Panc1 (cell line): ENCODE results near the gene ABLIM2. TPM values are rescaled to one million over a fixed set of nuclear protein-coding genes. Genes with fewer than 3 reads are reported as not detected.

Source experiments
- ATAC-seq: fragments of 200-7000 bp; cut with Tn5 transposase; 2 replicates; pipeline ENCODE4 v1.9.1; 2020; ENCODE audit warnings: mild to moderate bottlenecking, moderate library complexity
- BruUV-seq: library from RNA; stranded (reverse); fragments of 400-500 nt; replicated peaks from 2 replicates; lab custom pipeline; 2021; lab: Mats Ljungman, UMichigan
- CTCF ChIA-PET: fragments of 300-600 bp; sonication (Branson Sonifier 250); formaldehyde crosslinking; loops from one replicate; lab custom pipeline; 2022; ENCODE audit warnings: antibody characterized with exemption; lab: Charles Lee
- POLR2A ChIA-PET: fragments of 300-600 bp; sonication (Branson Sonifier 250); formaldehyde crosslinking; loops from one replicate; lab custom pipeline; 2022; ENCODE audit warnings: antibody characterized with exemption; lab: Charles Lee
- DNase-seq: peaks from one replicate; pipeline ENCODE4 v3.0.0-alpha.2; 2010; ENCODE audit warnings: low read depth, low spot score
- H3K27ac ChIP-seq: 2 replicates; pipeline ENCODE4 v1.5.1; 2011; ENCODE audit warnings: mild to moderate bottlenecking, low read length, inconsistent platforms
- H3K27me3 ChIP-seq: fragments of 200-500 bp; sonication (Bioruptor generic); 2 replicates; pipeline ENCODE4 v1.6.0; 2014; ENCODE audit warnings: low read length, inconsistent platforms; ENCODE audit not compliant: control insufficient read depth, insufficient read depth
- H3K36me3 ChIP-seq: fragments of 200-500 bp; sonication (Bioruptor generic); 2 replicates; pipeline ENCODE4 v1.5.1; 2014; ENCODE audit warnings: inconsistent platforms, mild to moderate bottlenecking, low read length, moderate library complexity; ENCODE audit not compliant: control insufficient read depth, insufficient read depth
- H3K4me1 ChIP-seq: 2 replicates; pipeline ENCODE4 v1.5.1; 2011; ENCODE audit warnings: inconsistent platforms, mild to moderate bottlenecking, low read length, moderate library complexity; ENCODE audit not compliant: control insufficient read depth, insufficient read depth
- H3K4me3 ChIP-seq, 2 experiments: 2 replicates each; pipeline ENCODE4 v1.5.1; 2011 to 2012; ENCODE audit warnings: low read depth in 2 of 2, low read length in 2 of 2, mild to moderate bottlenecking in 2 of 2, inconsistent platforms in 1 of 2, moderate library complexity in 1 of 2
- H3K9me3 ChIP-seq: fragments of 200-500 bp; sonication (Bioruptor generic); 2 replicates; pipeline ENCODE4 v1.5.1; 2014; ENCODE audit warnings: low read depth, mild to moderate bottlenecking, inconsistent platforms, low read length, moderate library complexity; ENCODE audit not compliant: control insufficient read depth, insufficient read depth
- POLR2AphosphoS5 ChIP-seq: IDR thresholded peaks from 2 replicates; pipeline ENCODE4 v1.6.1; 2012; ENCODE audit warnings: mild to moderate bottlenecking, low read depth, low read length, moderate library complexity
- SIN3A ChIP-seq: IDR thresholded peaks from 2 replicates; pipeline ENCODE4 v1.6.1; 2012; ENCODE audit warnings: low read depth, mild to moderate bottlenecking, low read length, moderate library complexity, borderline replicate concordance; ENCODE audit not compliant: insufficient read depth
- TCF7L2 ChIP-seq: IDR thresholded peaks from 2 replicates; pipeline ENCODE4 v1.6.1; 2011; ENCODE audit warnings: mild to moderate bottlenecking, low read depth, low read length, inconsistent platforms
- in situ Hi-C: cut with HindIII; loops from 2 replicates; pipeline ENCODE4 v1.10.0; 2016; ENCODE audit warnings: low sequenced_read_pairs, low pct_unique_long_range_greater_than_20kb
- intact Hi-C: fragments of 100-400 bp; cut with micrococcal nuclease; formaldehyde crosslinking; loops from one replicate; pipeline ENCODE4 v1.10.0; 2022; ENCODE audit not compliant: unreplicated experiment
- total RNA-seq: library from RNA; stranded (reverse); gene quantifications from one replicate; pipeline ENCODE4 v1.2.1, GENCODE V29; 2021; ENCODE audit not compliant: unreplicated experiment
- TF ChIP-seq, protein P1 (sequence below), 2 experiments: IDR thresholded peaks; 2 replicates each; pipeline ENCODE4 v1.6.1; 2011 to 2012; ENCODE audit warnings: low read depth in 2 of 2, control low read depth in 1 of 2, low read length in 1 of 2, mild to moderate bottlenecking in 1 of 2, moderate library complexity in 1 of 2; ENCODE audit not compliant: insufficient read depth in 1 of 2
- TF ChIP-seq, protein P2 (sequence below): fragments of 450-650 bp; IDR thresholded peaks from 2 replicates; pipeline ENCODE4 v1.5.1; 2017; ENCODE audit warnings: mild to moderate bottlenecking

The ABLIM2 gene
- total RNA-seq, 1 experiment from 2014 or later: 0.64 TPM

DNA sequence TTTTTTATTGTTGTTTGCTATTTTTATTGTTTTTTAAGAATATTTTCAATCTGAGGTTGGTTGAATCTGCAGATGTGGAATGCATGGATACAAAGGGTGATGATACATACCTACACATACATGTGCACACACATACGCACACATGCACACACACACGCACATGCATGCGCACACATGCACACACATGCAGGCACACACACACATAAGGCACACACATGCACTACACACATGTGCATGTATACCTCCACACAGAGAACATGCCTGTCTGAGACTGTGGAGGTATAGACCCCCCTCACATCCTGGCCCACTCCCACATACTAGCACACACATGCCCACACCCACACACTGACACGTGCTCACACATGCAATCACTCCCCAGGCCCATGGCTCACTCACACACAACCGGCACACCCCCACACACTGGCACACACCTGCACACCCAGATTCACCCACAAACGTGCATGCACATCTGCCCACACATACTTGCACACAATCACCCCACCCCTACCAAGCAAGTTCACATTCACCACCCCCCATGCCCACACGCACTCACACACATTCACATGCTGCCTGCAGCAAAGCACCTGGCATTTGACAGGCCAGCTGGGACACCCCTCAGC, 121.4 kb downstream of the ABLIM2 start:
- intact Hi-C loops: no loop called here
- ChIA-PET CTCF (no interaction called here), POLR2A (no interaction called here)

DNA sequence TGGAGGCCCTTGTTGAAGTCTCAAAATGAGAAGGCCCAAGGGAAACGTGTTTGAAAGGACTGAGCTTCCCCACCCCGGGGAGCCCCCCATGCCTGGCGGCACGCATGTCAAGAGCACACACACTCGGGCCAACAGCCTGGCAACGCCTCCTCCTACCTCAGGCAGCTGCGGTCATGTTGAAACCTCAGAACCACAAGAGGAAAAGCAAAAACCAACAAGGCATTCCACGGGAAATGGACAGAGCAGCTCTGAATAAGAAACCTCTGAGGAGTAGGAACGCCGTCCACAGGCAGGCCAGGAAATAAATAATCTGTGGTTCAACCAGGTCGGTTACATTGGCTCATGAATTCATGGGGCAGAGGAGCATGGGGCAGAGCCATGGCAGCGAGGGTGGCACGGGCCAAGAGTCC, 123.2 kb downstream of the ABLIM2 start:
- CTCF ChIA-PET: no interaction called here
- Histone ChIP-seq H3K27me3 (no peaks in the 10 kb centered on the region), H3K4me3 (no peak overlapping the region), H3K4me1 (no peaks in the 10 kb centered on the region; the same call in 1 of the 2 replicates), H3K27ac (no peak overlapping the region), H3K36me3 (no peaks in the 10 kb centered on the region), H3K9me3 (no peaks in the 10 kb centered on the region)
- no TSS peak for BruUV-seq
- in situ Hi-C loops (no loop called here), intact Hi-C loops (no loop called here)
- POLR2A ChIA-PET: no interaction called here
- DNase-seq (no peak), ATAC-seq (no peak)
- TF ChIP-seq, protein P1, sequence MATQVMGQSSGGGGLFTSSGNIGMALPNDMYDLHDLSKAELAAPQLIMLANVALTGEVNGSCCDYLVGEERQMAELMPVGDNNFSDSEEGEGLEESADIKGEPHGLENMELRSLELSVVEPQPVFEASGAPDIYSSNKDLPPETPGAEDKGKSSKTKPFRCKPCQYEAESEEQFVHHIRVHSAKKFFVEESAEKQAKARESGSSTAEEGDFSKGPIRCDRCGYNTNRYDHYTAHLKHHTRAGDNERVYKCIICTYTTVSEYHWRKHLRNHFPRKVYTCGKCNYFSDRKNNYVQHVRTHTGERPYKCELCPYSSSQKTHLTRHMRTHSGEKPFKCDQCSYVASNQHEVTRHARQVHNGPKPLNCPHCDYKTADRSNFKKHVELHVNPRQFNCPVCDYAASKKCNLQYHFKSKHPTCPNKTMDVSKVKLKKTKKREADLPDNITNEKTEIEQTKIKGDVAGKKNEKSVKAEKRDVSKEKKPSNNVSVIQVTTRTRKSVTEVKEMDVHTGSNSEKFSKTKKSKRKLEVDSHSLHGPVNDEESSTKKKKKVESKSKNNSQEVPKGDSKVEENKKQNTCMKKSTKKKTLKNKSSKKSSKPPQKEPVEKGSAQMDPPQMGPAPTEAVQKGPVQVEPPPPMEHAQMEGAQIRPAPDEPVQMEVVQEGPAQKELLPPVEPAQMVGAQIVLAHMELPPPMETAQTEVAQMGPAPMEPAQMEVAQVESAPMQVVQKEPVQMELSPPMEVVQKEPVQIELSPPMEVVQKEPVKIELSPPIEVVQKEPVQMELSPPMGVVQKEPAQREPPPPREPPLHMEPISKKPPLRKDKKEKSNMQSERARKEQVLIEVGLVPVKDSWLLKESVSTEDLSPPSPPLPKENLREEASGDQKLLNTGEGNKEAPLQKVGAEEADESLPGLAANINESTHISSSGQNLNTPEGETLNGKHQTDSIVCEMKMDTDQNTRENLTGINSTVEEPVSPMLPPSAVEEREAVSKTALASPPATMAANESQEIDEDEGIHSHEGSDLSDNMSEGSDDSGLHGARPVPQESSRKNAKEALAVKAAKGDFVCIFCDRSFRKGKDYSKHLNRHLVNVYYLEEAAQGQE (IDR thresholded peaks at IDR 0.05; ENCODE audit: insufficient read depth in 1 of 2, low read depth in 2 of 2, low read length in 1 of 2): no peak
- TF ChIP-seq, protein P2, sequence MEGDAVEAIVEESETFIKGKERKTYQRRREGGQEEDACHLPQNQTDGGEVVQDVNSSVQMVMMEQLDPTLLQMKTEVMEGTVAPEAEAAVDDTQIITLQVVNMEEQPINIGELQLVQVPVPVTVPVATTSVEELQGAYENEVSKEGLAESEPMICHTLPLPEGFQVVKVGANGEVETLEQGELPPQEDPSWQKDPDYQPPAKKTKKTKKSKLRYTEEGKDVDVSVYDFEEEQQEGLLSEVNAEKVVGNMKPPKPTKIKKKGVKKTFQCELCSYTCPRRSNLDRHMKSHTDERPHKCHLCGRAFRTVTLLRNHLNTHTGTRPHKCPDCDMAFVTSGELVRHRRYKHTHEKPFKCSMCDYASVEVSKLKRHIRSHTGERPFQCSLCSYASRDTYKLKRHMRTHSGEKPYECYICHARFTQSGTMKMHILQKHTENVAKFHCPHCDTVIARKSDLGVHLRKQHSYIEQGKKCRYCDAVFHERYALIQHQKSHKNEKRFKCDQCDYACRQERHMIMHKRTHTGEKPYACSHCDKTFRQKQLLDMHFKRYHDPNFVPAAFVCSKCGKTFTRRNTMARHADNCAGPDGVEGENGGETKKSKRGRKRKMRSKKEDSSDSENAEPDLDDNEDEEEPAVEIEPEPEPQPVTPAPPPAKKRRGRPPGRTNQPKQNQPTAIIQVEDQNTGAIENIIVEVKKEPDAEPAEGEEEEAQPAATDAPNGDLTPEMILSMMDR: no peak
- TF ChIP-seq TCF7L2: no peak
- TF ChIP-seq POLR2AphosphoS5: no peak
- no peak for TF ChIP-seq SIN3A

More for the DNA sequence above, 121.4 kb downstream of the ABLIM2 start:
- in situ Hi-C loops: no loop called here
- Histone ChIP-seq H3K9me3 (no peaks in the 10 kb centered on the region), H3K27ac (no peak overlapping the region), H3K36me3 (no peaks in the 10 kb centered on the region), H3K4me1 (no peaks in the 10 kb centered on the region; the same call in 1 of the 2 replicates), H3K4me3 (no peak overlapping the region), H3K27me3 (no peaks in the 10 kb centered on the region)
- DNase-seq (no peak), ATAC-seq (no peak)
- no TSS peak for BruUV-seq
- TF ChIP-seq TCF7L2 (no peak), POLR2AphosphoS5 (no peak), SIN3A (no peak)
- TF ChIP-seq, protein P2: no peak
